ENCODE measurements around the gene IRF4.
"Not testable (repeated sequence)": the region's sequence is repeated elsewhere in the genome, so short reads cannot be mapped to it uniquely, and the experiment has no call there.

IRF4 gene

DNA sequence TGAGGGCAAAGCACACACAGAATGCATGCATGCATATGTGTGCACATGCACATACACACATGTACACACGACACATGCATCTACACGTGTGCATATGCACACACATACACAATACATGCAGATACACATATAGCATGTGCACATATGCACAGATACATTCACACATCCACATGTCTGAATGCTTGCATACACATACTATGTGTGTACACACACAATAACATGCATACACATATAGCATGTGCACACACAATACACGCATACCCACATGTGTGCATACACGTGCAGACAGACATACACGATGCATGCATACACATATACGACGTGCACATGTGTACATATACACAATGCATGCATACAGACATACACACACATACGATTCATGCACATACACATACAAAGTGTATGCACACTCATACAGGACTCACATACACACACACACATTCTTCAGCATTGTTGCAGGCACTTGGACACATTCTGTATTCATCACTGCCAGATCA is 24.2 kb upstream of the IRF4 start:
- TF ChIP-seq ZFP30 (CRISPR knock-in tag; IDR thresholded peaks at IDR 0.05) (no peak), PATZ1 (CRISPR knock-in tag; IDR thresholded peaks at IDR 0.05; ENCODE audit: borderline replicate concordance) (no peak)
- TF ChIP-seq, protein P1, sequence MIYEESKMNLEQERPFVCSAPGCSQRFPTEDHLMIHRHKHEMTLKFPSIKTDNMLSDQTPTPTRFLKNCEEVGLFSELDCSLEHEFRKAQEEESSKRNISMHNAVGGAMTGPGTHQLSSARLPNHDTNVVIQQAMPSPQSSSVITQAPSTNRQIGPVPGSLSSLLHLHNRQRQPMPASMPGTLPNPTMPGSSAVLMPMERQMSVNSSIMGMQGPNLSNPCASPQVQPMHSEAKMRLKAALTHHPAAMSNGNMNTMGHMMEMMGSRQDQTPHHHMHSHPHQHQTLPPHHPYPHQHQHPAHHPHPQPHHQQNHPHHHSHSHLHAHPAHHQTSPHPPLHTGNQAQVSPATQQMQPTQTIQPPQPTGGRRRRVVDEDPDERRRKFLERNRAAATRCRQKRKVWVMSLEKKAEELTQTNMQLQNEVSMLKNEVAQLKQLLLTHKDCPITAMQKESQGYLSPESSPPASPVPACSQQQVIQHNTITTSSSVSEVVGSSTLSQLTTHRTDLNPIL (CRISPR knock-in tag; IDR thresholded peaks at IDR 0.05; ENCODE audit: low read depth): no peak
- ATAC-seq: no peak

DNA sequence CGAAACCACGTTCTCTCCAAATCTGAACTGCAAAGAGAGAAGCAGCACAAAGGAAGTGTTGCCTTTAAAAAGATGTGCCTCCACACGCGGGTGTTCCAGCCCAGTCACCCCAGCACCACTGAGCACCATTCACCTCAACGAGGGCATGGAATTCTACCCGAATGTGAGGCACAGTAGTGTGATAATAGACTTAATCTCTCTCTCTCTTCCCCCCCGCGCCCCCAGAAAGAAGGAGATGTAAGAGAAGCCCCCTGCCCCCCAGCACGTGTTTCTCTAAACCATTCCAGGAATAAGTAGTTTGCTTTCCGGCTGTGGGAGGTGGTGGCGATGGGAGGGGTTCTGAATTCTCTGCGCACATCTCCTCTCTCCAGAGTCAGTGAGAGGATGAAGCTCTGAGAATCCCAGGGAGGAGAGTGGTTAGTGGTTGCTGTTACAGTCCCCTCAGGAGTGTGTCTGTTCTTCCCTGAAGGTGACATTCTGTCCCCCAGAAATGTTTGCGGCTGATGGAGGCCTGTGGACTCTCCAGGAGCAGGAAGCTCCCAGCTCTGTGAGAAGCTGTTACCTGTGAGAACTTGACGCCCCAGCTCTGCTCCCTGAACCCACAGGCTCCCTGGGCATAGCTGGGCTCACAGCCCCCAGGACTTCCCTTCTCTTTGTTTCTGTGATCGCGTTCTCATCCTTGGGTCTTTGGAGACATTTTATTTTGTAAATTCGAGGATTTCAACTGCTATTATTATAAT is 23.5 kb upstream of the IRF4 start:
- ATAC-seq: no peak
- TF ChIP-seq PPARA (CRISPR knock-in tag; IDR thresholded peaks at IDR 0.05; ENCODE audit: borderline replicate concordance) (no peak), CSDC2 (CRISPR knock-in tag; IDR thresholded peaks at IDR 0.05) (no peak), BACH2 (CRISPR knock-in tag; IDR thresholded peaks at IDR 0.05; ENCODE audit: borderline replicate concordance) (no peak)

DNA sequence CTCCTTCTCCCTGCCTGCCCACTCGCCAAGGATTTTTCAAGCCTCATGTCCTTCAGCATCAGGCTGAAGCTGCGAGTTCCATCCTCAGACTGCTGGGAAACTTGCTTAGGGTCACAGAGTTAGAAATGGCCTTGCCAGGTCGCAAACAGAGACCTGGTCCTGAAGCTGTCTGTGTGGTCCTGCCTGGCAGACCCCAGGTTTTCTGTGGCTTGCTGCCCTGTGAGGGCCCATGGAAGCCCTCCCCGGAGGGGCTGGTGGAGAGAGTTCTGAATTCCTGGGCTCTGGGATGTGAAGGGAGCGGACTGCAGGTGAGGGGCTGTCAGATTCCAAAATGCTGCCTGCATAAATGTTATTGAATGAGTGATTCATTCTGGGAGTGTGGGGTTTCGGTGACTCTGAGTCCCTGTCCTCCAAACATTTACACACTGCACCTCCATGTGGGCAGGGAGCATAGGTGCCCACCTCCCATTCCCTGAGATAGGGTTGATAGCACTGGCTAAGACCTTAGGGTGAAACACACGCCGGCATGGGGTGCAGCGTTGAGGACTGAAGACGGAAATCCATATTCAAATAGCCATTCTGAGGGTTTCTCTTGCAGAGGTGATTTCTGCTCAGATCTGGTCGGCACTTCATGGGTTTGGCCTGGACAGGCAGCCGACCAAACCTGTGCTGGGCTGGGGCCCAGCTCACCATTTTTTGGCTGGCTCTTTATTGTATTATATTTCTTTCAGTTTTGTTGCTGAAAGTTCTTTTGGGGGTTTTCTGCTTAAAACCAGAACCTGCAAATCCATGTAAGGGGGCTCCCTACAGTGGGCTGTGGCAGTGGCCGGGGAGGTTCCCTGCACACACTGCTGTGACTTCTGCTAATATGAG is 21.8 kb upstream of the IRF4 start:
- no peak for TF ChIP-seq RARB (CRISPR knock-in tag; IDR thresholded peaks at IDR 0.05)
- no peak for TF ChIP-seq BACH2 (CRISPR knock-in tag; IDR thresholded peaks at IDR 0.05; ENCODE audit: borderline replicate concordance)
- TF ChIP-seq CSRNP3 (CRISPR knock-in tag; IDR thresholded peaks at IDR 0.05): no peak
- TF ChIP-seq PPARA (CRISPR knock-in tag; IDR thresholded peaks at IDR 0.05; ENCODE audit: borderline replicate concordance): no peak
- TF ChIP-seq, protein P1 (CRISPR knock-in tag; IDR thresholded peaks at IDR 0.05; ENCODE audit: low read depth): no peak
- TF ChIP-seq ZFP30 (CRISPR knock-in tag; IDR thresholded peaks at IDR 0.05): no peak
- no peak for TF ChIP-seq ZFP3 (CRISPR knock-in tag; IDR thresholded peaks at IDR 0.05)
- ATAC-seq: no peak

DNA sequence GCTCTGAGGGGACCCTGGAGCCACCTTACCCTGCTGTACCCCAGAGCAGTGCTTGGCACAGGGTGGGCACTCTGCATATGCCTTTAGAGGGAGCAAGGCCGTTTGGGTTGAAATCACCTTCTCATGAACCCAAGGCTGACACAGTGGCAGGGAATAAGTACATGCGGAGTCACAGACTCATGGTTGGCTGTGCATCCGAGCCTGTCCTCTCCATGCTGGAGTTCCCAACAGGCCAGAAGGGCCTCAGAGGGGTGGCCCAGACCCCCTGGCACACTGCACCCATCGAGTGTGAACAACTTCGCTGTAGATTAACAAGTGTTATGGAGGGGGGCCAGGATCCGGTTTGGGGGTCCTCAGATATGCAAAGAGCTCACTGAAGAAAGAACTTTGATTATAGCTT is 21.0 kb upstream of the IRF4 start:
- no peak for ATAC-seq
- TF ChIP-seq ZNF565 (CRISPR knock-in tag; conservative IDR thresholded peaks at IDR 0.05; ENCODE audit: low read depth) (no peak), ZC3H10 (CRISPR knock-in tag; IDR thresholded peaks at IDR 0.05) (no peak), GLIS3 (CRISPR knock-in tag; IDR thresholded peaks at IDR 0.05) (no peak), PATZ1 (CRISPR knock-in tag; IDR thresholded peaks at IDR 0.05; ENCODE audit: borderline replicate concordance) (no peak), POU6F1 (CRISPR knock-in tag; IDR thresholded peaks at IDR 0.05; ENCODE audit: borderline replicate concordance, low read depth) (no peak)
- TF ChIP-seq, protein P1 (CRISPR knock-in tag; IDR thresholded peaks at IDR 0.05; ENCODE audit: low read depth): no peak

GRCh38 chr6:371851-372250 is 19.7 kb upstream of the IRF4 start:
- ATAC-seq: not testable (repeated sequence)

Data from SK-N-SH treated with all-trans-retinoic acid at 6 μM for 48 hours (cell line).